Skeletal muscle tissue (tissue), 4 donors: Measurements from ENCODE around the gene EMILIN2. TPM values are rescaled to one million over a fixed set of nuclear protein-coding genes. Genes with fewer than 3 reads are reported as not detected.

Source experiments
- H3K27ac ChIP-seq: one replicate; pipeline ENCODE4 v1.7.0; 2013; ENCODE audit warnings: mild to moderate bottlenecking, low read depth, low read length, inconsistent platforms
- H3K27me3 ChIP-seq, 3 donors: one replicate each; pipeline ENCODE4 v1.7.0; 2013; ENCODE audit warnings: low read length in 3 of 3; ENCODE audit not compliant: control insufficient read depth in 3 of 3, insufficient read depth in 3 of 3
- H3K36me3 ChIP-seq, 3 donors: one replicate each; pipeline ENCODE4 v1.7.0; 2013; ENCODE audit warnings: low read length in 3 of 3; ENCODE audit not compliant: control insufficient read depth in 3 of 3, insufficient read depth in 3 of 3
- H3K4me1 ChIP-seq, 3 donors: one replicate each; pipeline ENCODE4 v1.7.0; 2013; ENCODE audit warnings: low read length in 3 of 3, mild to moderate bottlenecking in 3 of 3; ENCODE audit not compliant: control insufficient read depth in 3 of 3, insufficient read depth in 3 of 3
- H3K4me3 ChIP-seq, 3 donors: one replicate each; pipeline ENCODE4 v1.7.0; 2013; ENCODE audit warnings: low read length in 3 of 3
- H3K9ac ChIP-seq, 3 donors: one replicate each; pipeline ENCODE4 v1.7.0; 2013; ENCODE audit warnings: low read length in 3 of 3, mild to moderate bottlenecking in 3 of 3, moderate library complexity in 2 of 3, low read depth in 1 of 3
- H3K9me3 ChIP-seq, 3 donors: one replicate each; pipeline ENCODE4 v1.7.0; 2013; ENCODE audit warnings: low read length in 3 of 3; ENCODE audit not compliant: control insufficient read depth in 3 of 3
- total RNA-seq: library from RNA; depleted of rRNA; stranded (reverse); fragments of >200 nt; gene quantifications from one replicate; pipeline ENCODE4 v1.2.3, GENCODE V29; 2014
- donor health status: Osteomylitis.

Gene EMILIN2
- total RNA-seq, 1 donor from 2014 or later: 23.0 TPM

DNA sequence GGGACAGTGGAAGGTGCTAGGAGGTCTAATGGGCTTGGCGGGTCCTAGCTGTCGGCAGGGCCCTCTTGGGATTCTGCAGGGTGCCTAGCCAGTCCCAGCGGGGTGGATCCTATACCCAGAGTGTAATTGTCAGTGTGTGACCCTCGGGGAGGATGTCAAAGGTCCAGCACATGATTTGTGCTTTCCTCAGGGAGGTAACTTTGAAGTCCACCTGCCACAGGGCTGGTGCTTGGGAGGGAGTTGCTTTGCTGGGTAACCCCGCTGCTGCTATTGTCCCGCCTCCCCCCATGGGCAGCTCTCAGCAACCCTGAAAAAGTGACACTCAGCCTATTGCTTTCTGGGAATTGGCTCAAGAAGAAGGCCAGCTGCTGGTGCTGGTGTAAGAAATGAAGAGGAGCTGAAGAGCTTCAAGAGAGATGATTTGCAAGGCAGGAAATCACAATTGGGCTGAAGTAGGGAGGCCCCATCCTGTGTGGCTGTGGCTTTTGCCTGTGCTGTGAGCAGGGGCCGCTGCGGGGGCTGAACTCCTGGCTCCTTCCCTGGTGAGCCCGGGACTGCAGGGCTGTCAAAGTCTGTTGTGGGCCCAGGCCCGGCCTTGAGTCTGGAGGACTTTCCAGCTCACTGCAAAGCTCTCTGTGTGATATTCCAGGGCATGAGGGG lies 36.4 kb downstream of the EMILIN2 start:
- H3K9ac ChIP-seq: no peak overlapping the region

DNA sequence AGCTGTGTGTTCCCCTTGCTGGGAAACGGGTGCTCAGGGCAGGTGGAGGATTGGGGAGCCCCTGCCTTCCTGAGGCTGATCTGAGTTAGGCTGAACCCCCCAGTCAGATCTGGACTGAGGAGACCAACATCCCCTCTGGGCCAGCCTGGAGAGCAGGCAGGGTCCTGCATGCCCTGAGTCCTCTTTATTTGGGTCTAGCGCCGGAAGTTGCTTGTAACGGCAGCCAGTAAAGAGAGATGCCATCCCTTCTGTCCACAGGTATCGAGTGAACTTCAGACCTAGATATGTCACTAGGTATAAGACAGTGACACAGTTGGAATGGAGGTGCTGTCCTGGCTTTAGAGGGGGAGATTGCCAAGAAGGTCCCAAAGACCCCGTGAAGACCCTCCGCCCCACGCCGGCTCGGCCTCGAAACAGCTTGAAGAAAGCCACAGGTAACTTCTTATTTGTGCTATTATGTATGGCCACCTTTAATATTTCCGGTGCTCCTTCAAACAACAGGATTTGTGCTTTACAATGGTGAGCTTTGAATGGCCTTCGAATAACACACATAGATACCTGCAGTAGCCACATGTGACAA lies 38.0 kb downstream of the EMILIN2 start:
- no peak overlapping the region for H3K27ac ChIP-seq
- H3K9ac ChIP-seq: no peak overlapping the region
- peaks cover 2 to 12% (median 3%) of the 10 kb centered on the region in 3 donors for H3K4me1 ChIP-seq
- no peaks in the 10 kb centered on the region for H3K9me3 ChIP-seq
- peaks cover 0 to 5% (median 0%) of the 10 kb centered on the region in 3 donors for H3K27me3 ChIP-seq
- no peaks in the 10 kb centered on the region for H3K36me3 ChIP-seq
- H3K4me3 ChIP-seq: no peak overlapping the region

More for the DNA sequence above, 36.4 kb downstream of the EMILIN2 start:
- Histone ChIP-seq H3K4me3 (no peak overlapping the region), H3K27me3 (peaks cover 0 to 5% (median 0%) of the 10 kb centered on the region in 3 donors), H3K36me3 (no peaks in the 10 kb centered on the region), H3K4me1 (peaks cover 2 to 12% (median 3%) of the 10 kb centered on the region in 3 donors), H3K27ac (no peak overlapping the region), H3K9me3 (no peaks in the 10 kb centered on the region)

DNA sequence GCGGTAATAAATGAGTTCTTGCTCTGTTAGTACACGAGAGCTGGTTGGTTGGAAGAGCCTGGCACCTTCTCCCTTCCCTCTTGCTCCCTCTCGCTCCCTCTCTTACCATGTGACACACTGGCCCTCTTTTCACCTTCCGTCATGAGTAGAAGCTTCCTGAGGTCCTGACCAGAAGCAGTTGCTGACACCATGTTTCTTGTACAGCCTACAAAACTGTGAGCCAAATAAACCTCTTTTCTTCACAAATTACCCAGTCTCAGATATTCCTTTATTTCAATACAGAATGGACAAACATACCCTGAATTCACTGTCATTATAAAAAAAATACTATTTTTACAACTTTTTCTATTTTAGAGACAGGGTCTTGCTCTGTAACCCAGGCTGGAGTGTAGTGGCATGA lies 40.7 kb downstream of the EMILIN2 start:
- Histone ChIP-seq H3K9ac (no peak overlapping the region), H3K27me3 (peaks cover 0 to 3% (median 3%) of the 10 kb centered on the region in 3 donors), H3K4me1 (no peaks in the 10 kb centered on the region), H3K27ac (no peak overlapping the region), H3K4me3 (no peak overlapping the region), H3K9me3 (no peaks in the 10 kb centered on the region), H3K36me3 (no peaks in the 10 kb centered on the region)

DNA sequence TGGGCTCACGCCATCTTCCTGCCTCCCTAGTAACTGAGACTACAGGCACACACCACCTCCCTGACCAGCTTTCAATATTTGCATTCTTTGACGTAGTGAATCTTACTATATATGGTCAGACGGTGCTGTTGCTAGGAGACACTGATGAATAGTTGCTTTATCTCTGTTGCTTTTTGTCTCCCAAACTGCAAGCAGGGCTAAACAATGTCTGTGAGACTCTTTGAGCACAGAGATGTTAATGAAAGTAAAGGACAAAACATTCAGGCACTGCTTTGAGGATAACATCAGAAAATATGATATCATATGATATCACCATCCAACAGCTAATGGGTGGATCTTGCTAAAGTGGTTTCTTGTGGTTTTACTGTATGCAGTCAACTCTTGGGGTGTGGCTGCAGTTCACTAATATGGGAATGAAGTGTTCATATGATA lies 43.0 kb downstream of the EMILIN2 start:
- Histone ChIP-seq H3K9me3 (no peaks in the 10 kb centered on the region), H3K4me1 (peaks cover 0 to 3% (median 2%) of the 10 kb centered on the region in 3 donors), H3K27ac (no peak overlapping the region), H3K9ac (no peak overlapping the region), H3K27me3 (peaks cover 0 to 3% (median 3%) of the 10 kb centered on the region in 3 donors), H3K36me3 (no peaks in the 10 kb centered on the region), H3K4me3 (no peak overlapping the region)

GRCh38 chr18:2890606-2891005 lies 43.8 kb downstream of the EMILIN2 start:
- Histone ChIP-seq H3K36me3 (no peaks in the 10 kb centered on the region), H3K27me3 (peaks cover 0 to 3% (median 3%) of the 10 kb centered on the region in 3 donors), H3K4me3 (no peak overlapping the region), H3K27ac (no peak overlapping the region), H3K4me1 (peaks cover 0 to 3% (median 2%) of the 10 kb centered on the region in 3 donors), H3K9me3 (peaks cover 0 to 4% (median 0%) of the 10 kb centered on the region in 3 donors), H3K9ac (no peak overlapping the region)

DNA sequence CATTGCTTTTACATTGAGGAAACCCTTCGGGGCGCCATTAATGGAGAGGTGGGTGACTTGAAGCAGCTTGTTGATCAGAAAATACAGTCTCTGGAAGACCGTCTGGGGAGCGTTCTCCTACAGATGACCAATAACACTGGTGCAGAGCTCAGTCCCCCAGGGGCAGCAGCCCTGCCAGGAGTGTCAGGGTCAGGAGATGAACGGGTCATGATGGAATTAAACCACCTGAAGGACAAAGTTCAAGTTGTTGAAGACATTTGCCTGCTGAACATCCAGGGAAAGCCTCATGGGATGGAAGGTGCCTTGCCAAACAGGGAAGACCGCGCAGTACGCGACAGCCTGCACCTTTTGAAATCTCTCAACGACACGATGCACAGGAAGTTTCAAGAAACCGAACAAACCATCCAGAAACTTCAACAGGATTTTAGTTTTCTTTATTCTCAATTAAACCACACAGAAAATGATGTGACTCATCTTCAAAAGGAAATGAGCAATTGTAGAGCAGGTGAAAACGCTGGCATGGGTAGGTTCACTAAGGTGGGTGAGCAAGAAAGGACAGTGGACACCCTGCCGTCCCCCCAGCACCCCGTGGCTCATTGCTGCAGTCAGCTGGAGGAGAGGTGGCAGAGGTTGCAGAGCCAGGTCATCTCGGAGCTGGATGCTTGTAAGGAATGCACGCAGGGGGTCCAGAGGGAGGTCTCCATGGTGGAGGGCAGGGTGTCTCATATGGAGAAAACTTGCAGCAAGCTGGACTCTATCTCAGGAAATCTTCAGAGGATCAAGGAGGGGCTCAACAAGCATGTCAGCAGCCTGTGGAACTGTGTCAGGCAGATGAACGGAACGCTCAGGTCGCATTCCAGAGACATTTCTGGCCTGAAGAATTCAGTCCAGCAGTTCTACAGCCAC lies 45.0 kb downstream of the EMILIN2 start:
- Histone ChIP-seq H3K27me3 (peaks cover 0 to 3% (median 3%) of the 10 kb centered on the region in 3 donors), H3K4me1 (peaks cover 0 to 3% (median 2%) of the 10 kb centered on the region in 3 donors), H3K4me3 (no peak overlapping the region), H3K36me3 (no peaks in the 10 kb centered on the region), H3K27ac (no peak overlapping the region), H3K9ac (no peak overlapping the region), H3K9me3 (peaks cover 0 to 4% (median 0%) of the 10 kb centered on the region in 3 donors)

DNA sequence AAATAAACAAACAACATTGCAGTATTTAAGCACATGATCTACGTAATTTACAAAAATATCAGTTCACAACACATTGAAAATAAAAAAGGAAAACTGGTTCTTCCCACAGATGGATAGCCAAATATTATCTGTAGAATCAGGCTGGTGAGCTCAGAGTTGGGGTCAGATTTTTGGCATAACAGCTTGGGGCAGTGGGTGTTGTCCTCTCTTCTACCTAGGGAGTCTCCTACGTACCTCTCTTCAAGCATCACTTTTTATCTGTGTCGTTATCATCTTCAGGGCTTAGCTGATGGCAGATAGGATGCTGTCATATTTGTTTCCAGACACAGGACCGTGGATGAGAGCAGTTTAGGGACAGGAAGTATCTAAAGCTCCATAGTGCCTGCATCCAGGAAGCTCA lies 46.2 kb downstream of the EMILIN2 start:
- Histone ChIP-seq H3K9me3 (peaks cover 0 to 4% (median 0%) of the 10 kb centered on the region in 3 donors), H3K9ac (no peak overlapping the region), H3K27me3 (peaks cover 0 to 3% (median 3%) of the 10 kb centered on the region in 3 donors), H3K36me3 (no peaks in the 10 kb centered on the region), H3K4me1 (peaks cover 0 to 3% (median 2%) of the 10 kb centered on the region in 3 donors), H3K27ac (no peak overlapping the region), H3K4me3 (no peak overlapping the region)

DNA sequence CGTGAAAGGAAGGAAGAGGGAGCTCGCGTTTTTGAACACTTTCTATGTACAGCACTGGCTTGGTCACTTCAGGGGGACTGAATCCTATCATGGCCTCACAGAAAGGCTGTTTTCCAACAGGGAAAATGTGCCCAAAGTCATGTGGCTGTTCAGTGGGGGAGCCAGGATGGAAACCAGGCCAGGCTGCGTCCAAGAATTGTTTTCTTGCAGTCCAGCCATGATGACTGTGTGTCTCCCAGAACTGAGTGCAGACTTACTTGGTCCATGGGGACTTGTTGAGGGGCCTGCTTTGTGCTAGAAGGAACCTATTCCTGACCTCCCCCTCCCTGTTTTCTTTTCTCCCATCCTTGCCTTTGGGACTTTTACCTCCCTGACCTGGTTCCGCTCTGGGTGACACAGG lies 46.9 kb downstream of the EMILIN2 start:
- Histone ChIP-seq H3K4me3 (no peak overlapping the region), H3K27ac (no peak overlapping the region), H3K27me3 (peaks cover 0 to 3% (median 3%) of the 10 kb centered on the region in 3 donors), H3K9ac (no peak overlapping the region), H3K9me3 (peaks cover 0 to 4% (median 0%) of the 10 kb centered on the region in 3 donors), H3K4me1 (peaks cover 0 to 3% (median 2%) of the 10 kb centered on the region in 3 donors), H3K36me3 (no peaks in the 10 kb centered on the region)

- H3K9me3 ChIP-seq: peaks cover 0 to 4% (median 0%) of the 10 kb centered on the region in 3 donors
- H3K9ac ChIP-seq: no peak overlapping the region
- H3K27ac ChIP-seq: no peak overlapping the region
- no peak overlapping the region for H3K4me3 ChIP-seq
- H3K36me3 ChIP-seq: no peaks in the 10 kb centered on the region
- peaks cover 0 to 3% (median 3%) of the 10 kb centered on the region in 3 donors for H3K27me3 ChIP-seq
- H3K4me1 ChIP-seq: peaks cover 0 to 3% (median 2%) of the 10 kb centered on the region in 3 donors
These were observed 47.5 kb downstream of the EMILIN2 start for GRCh38 chr18:2894131-2894840.
